IPS-18a (cell line): ENCODE results near the gene CACNA1C.

Experiments
- H3K27ac ChIP-seq: one replicate; pipeline ENCODE4 v1.5.1; 2013; ENCODE audit warnings: low read length
- H3K27me3 ChIP-seq: one replicate; pipeline ENCODE4 v1.6.1; 2013; ENCODE audit warnings: mild to moderate bottlenecking, low read length; ENCODE audit not compliant: control insufficient read depth, insufficient read depth
- H3K36me3 ChIP-seq: one replicate; pipeline ENCODE4 v1.6.1; 2013; ENCODE audit warnings: low read depth, low read length; ENCODE audit not compliant: control insufficient read depth
- H3K4me1 ChIP-seq: one replicate; pipeline ENCODE4 v1.6.1; 2013; ENCODE audit warnings: low read depth, low read length; ENCODE audit not compliant: control insufficient read depth
- H3K4me3 ChIP-seq: one replicate; pipeline ENCODE4 v1.5.1; 2013; ENCODE audit warnings: low read length
- H3K9ac ChIP-seq: one replicate; pipeline ENCODE4 v1.6.1; 2013; ENCODE audit warnings: mild to moderate bottlenecking, low read length, moderate library complexity
- H3K9me3 ChIP-seq: one replicate; pipeline ENCODE4 v1.6.1; 2013; ENCODE audit warnings: low read depth, low read length; ENCODE audit not compliant: control insufficient read depth

CACNA1C gene

GRCh38 chr12:2270846-2271245, 218.1 kb downstream of the CACNA1C start:
- Histone ChIP-seq H3K27ac (no peak overlapping the region), H3K4me1 (peaks cover 6% of the 10 kb centered on the region), H3K36me3 (no peaks in the 10 kb centered on the region), H3K9ac (no peak overlapping the region), H3K9me3 (no peaks in the 10 kb centered on the region), H3K4me3 (no peak overlapping the region), H3K27me3 (no peaks in the 10 kb centered on the region)

GRCh38 chr12:2271961-2272360, 219.2 kb downstream of the CACNA1C start:
- peaks cover 6% of the 10 kb centered on the region for H3K4me1 ChIP-seq
- no peak overlapping the region for H3K4me3 ChIP-seq
- H3K27ac ChIP-seq = no peak overlapping the region
- H3K9me3 ChIP-seq = no peaks in the 10 kb centered on the region
- no peaks in the 10 kb centered on the region for H3K27me3 ChIP-seq
- no peak overlapping the region for H3K9ac ChIP-seq
- no peaks in the 10 kb centered on the region for H3K36me3 ChIP-seq

GRCh38 chr12:2273288-2273687, 220.5 kb downstream of the CACNA1C start:
- Histone ChIP-seq H3K27me3 (no peaks in the 10 kb centered on the region), H3K27ac (no peak overlapping the region), H3K4me3 (no peak overlapping the region), H3K9me3 (no peaks in the 10 kb centered on the region), H3K36me3 (no peaks in the 10 kb centered on the region), H3K9ac (no peak overlapping the region), H3K4me1 (no peaks in the 10 kb centered on the region)

GRCh38 chr12:2273751-2274150, 221.0 kb downstream of the CACNA1C start:
- no peaks in the 10 kb centered on the region for H3K27me3 ChIP-seq

DNA sequence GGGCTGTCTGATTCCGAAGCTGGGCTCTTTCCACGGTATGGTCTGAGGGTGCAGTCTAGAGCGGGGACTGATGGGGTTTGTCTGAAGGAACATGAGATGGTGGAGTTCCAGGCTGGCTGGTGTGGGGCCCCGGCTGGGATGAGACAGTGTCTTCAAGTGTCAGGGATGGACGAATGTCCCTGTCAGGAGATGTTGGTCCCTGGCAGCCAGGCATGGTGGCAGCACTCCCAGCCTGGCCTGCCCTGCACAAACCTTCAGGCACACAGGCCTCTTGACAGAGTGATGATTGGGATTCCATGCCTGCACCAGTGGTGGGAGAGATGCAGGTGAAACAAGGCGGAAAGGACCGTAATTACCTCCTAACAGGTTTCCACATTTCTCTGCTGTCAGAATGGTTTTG, 221.9 kb downstream of the CACNA1C start:
- Histone ChIP-seq H3K4me1 (no peaks in the 10 kb centered on the region), H3K27me3 (no peaks in the 10 kb centered on the region), H3K27ac (no peak overlapping the region), H3K36me3 (no peaks in the 10 kb centered on the region), H3K9me3 (no peaks in the 10 kb centered on the region), H3K9ac (no peak overlapping the region), H3K4me3 (no peak overlapping the region)

More at GRCh38 chr12:2273751-2274150, 221.0 kb downstream of the CACNA1C start:
- Histone ChIP-seq H3K9me3 (no peaks in the 10 kb centered on the region), H3K4me3 (no peak overlapping the region), H3K4me1 (no peaks in the 10 kb centered on the region), H3K36me3 (no peaks in the 10 kb centered on the region), H3K9ac (no peak overlapping the region), H3K27ac (no peak overlapping the region)

DNA sequence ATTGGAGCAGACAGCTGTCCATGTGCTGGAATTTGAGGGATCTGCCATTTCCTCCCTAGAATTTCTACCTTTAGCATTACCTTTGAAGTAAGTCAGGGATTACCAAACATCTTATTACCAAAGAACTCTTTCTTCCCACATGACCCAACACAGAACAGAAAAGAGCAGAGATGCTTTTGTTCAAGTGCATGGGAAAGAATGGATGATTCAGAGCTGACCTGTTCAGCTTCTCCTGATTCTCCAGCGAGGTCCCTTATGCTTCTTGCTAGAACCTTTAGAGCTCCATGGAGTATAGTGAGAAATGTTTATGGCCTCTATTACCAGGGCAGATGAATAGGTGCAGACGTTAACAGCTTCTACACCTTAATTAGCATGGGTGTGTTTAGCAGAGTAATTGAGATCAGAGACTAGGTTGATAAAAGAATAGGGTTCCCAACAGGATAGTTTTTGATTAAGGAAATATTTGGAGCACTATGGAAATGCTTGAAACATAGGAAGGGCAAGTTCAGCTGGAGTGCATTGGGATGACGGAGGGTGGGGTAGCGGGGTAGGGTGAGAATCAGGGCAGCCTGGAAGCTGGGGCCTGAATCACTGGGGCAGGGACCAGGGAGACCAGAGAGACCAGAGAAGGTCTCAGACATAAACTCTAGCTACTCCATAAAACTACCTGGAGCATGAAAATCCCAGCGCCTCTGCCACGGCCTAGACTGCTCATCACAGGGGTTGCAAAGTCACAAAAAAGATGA, 223.7 kb downstream of the CACNA1C start:
- Histone ChIP-seq H3K4me3 (no peak overlapping the region), H3K27ac (no peak overlapping the region), H3K9me3 (no peaks in the 10 kb centered on the region), H3K4me1 (no peaks in the 10 kb centered on the region), H3K27me3 (no peaks in the 10 kb centered on the region), H3K36me3 (no peaks in the 10 kb centered on the region), H3K9ac (no peak overlapping the region)

DNA sequence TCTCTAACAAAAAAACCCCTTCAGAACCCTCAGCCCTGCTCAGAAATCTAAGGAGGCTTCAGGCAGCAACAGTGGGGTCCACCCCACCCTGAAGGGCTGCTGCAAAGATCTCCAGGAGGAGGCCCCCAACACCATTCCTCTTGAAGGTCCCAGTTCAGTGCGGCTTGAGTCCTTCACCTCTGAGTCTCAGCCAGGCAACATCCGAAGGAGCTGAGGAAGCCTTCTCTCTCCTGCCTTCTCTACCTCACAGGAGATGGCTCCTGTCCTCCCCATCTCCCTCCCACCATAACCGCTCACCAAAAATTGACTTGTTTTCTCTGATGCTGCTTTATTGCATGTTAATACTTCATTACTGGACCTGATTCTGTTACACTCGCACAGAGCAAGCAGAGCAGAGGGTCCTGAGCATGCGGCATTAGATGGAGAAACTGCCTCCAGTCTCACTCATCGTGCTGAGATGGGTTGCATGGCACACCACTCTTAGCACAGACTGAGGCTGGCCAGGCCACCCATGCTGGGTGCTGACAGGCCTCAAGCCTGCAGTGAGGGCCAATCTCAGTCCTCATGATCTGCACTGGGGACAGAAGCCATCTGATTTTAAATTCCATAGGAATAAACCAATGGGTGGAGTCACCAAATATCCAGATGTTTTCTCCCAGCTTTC, 224.8 kb downstream of the CACNA1C start:
- Histone ChIP-seq H3K36me3 (no peaks in the 10 kb centered on the region), H3K9me3 (no peaks in the 10 kb centered on the region), H3K27me3 (no peaks in the 10 kb centered on the region), H3K27ac (no peak overlapping the region), H3K9ac (no peak overlapping the region), H3K4me1 (no peaks in the 10 kb centered on the region), H3K4me3 (no peak overlapping the region)

- Histone ChIP-seq H3K9me3 (no peaks in the 10 kb centered on the region), H3K9ac (no peak overlapping the region), H3K27me3 (no peaks in the 10 kb centered on the region), H3K27ac (no peak overlapping the region), H3K36me3 (no peaks in the 10 kb centered on the region), H3K4me3 (no peak overlapping the region), H3K4me1 (peaks cover 3% of the 10 kb centered on the region)
Observed at GRCh38 chr12:2281446-2281845, 228.7 kb downstream of the CACNA1C start.

DNA sequence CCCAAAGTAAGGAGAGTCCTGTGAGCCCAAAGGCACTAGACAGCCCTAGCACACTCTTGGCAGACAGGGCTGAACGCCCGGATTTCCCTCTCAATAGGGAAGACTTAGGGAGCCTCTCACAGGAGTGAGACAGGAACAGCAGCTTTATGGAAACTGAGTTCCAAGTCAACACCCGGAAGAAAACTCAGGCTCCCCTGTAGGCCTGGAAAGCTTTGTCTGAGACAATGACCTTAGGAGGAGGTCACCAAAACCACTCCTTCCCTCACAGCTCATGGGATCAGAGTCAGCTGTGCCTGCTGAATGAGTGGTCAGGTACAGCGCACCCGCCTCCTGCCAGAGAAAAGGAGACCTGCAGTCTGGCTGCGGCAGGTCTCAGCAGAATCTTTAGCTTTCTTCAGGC, 229.5 kb downstream of the CACNA1C start:
- H3K4me3 ChIP-seq = no peak overlapping the region
- H3K9ac ChIP-seq = no peak overlapping the region
- H3K27ac ChIP-seq = no peak overlapping the region
- no peaks in the 10 kb centered on the region for H3K27me3 ChIP-seq
- no peaks in the 10 kb centered on the region for H3K36me3 ChIP-seq
- no peaks in the 10 kb centered on the region for H3K9me3 ChIP-seq
- peaks cover 3% of the 10 kb centered on the region for H3K4me1 ChIP-seq

- Histone ChIP-seq H3K9ac (no peak overlapping the region), H3K27ac (no peak overlapping the region), H3K36me3 (no peaks in the 10 kb centered on the region), H3K4me1 (peaks cover 4% of the 10 kb centered on the region), H3K4me3 (no peak overlapping the region), H3K27me3 (no peaks in the 10 kb centered on the region), H3K9me3 (no peaks in the 10 kb centered on the region)
Observed at GRCh38 chr12:2283480-2283879, 230.7 kb downstream of the CACNA1C start.

DNA sequence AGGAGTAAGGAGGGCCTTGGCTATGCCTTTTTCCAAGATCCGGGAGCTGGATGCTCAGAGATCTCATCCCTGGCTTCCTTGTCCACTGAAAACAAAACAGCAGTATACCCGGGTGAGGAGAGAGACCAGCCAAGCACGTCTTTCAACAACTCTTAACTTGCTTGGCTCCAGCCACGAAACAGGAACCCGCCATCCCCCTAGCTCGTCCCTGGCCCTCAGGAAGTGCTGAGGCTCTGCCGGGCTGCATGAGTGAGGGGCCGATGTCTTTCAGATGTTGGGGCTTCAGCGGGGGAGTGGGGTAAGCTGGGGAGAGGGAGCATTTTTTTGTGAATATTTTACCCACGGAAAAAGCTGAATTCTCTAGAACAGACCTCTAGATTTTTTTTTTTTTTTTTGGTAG, 231.1 kb downstream of the CACNA1C start:
- Histone ChIP-seq H3K4me1 (peaks cover 9% of the 10 kb centered on the region), H3K9me3 (no peaks in the 10 kb centered on the region), H3K9ac (no peak overlapping the region), H3K27me3 (no peaks in the 10 kb centered on the region), H3K27ac (no peak overlapping the region), H3K36me3 (no peaks in the 10 kb centered on the region), H3K4me3 (no peak overlapping the region)

DNA sequence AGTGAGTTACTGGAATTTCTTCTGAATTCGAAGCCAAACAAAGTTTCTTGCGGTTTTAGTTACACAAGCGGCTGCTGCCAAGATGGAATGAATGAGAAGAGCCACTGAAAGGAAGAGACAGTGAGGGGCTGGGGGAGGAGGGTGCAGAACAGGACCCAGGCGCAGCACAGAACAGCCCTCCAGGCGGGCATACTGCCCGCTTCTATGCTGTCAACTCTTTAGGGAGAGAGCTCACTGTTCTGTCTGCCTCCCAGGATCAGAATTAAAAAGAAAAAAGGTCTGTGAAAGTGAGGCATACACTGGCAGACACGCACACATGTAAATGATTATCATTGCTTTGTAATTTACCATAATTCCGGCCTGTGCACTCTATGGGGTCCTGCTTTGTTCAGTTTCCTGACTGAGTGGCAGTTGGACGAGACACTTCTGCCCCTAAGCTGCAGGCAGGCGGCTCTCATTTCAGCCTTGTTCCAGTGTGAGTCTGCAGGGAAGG, 231.6 kb downstream of the CACNA1C start:
- Histone ChIP-seq H3K36me3 (no peaks in the 10 kb centered on the region), H3K4me1 (peaks cover 12% of the 10 kb centered on the region), H3K27me3 (no peaks in the 10 kb centered on the region), H3K9ac (no peak overlapping the region), H3K9me3 (no peaks in the 10 kb centered on the region), H3K4me3 (no peak overlapping the region), H3K27ac (no peak overlapping the region)
